Stimulated activated CD4-positive, alpha-beta T cell treated with anti-CD3 and anti-CD28 coated beads, Interleukin-12 subunit alpha, Interleukin-12 subunit beta, amount 100 ng/mL, for 48 hours (primary cell): ENCODE measurements around the gene SMIM43.

ENCODE experiments used
- DNase-seq, 3 donors: peaks; one replicate each; pipeline ENCODE4 v3.0.0-alpha.2; 2020; ENCODE audit warnings: low read depth in 2 of 3, low spot score in 1 of 3

SMIM43 gene

GRCh38 chr4:121764702-121765367 is at the start of gene SMIM43:
Gene SMIM43 (minus strand): TSS chr4:121765164. CDS start chr4:121765105, 59 bp downstream.
- DNase-seq: no peak

GRCh38 chr4:121814756-121815155 is 49.8 kb upstream of the SMIM43 start:
- no peak for DNase-seq

GRCh38 chr4:121811122-121811521 is 46.2 kb upstream of the SMIM43 start:
- no peak for DNase-seq

- no peak for DNase-seq
Measured at GRCh38 chr4:121806411-121806810, 41.4 kb upstream of the SMIM43 start.

GRCh38 chr4:121801715-121802075 is 36.7 kb upstream of the SMIM43 start:
- no peak for DNase-seq

- peak; percentile 90 to 97 (median 92) for DNase-seq
Measured at GRCh38 chr4:121800961-121801714, 36.2 kb upstream of the SMIM43 start, which contains the start of gene EXOSC9. Gene EXOSC9 (plus strand): TSS chr4:121801323. CDS start chr4:121801425, 102 bp downstream.

GRCh38 chr4:121800638-121800960 is 35.6 kb upstream of the SMIM43 start:
- no peak for DNase-seq

- DNase-seq: no peak
Measured at GRCh38 chr4:121799867-121800501, 35.0 kb upstream of the SMIM43 start.

- DNase-seq: no peak
Measured at GRCh38 chr4:121799208-121799823, 34.4 kb upstream of the SMIM43 start.

GRCh38 chr4:121796283-121796682 is 31.3 kb upstream of the SMIM43 start:
- DNase-seq: no peak

- no peak for DNase-seq
Measured at GRCh38 chr4:121794505-121795188, 29.7 kb upstream of the SMIM43 start.

GRCh38 chr4:121792966-121793365 is 28.0 kb upstream of the SMIM43 start:
- DNase-seq: no peak

GRCh38 chr4:121791481-121791880 is 26.5 kb upstream of the SMIM43 start:
- DNase-seq: no peak

- DNase-seq: no peak
Measured at GRCh38 chr4:121790976-121791375, 26.0 kb upstream of the SMIM43 start.

- DNase-seq: no peak
Measured at GRCh38 chr4:121789960-121790829, 25.2 kb upstream of the SMIM43 start.

- no peak for DNase-seq
Measured at GRCh38 chr4:121789455-121789854, 24.5 kb upstream of the SMIM43 start.

- DNase-seq: no peak
Measured at GRCh38 chr4:121788896-121789295, 23.9 kb upstream of the SMIM43 start.

GRCh38 chr4:121786221-121786620 is 21.3 kb upstream of the SMIM43 start:
- no peak for DNase-seq

- no peak for DNase-seq
Measured at GRCh38 chr4:121785479-121785878, 20.5 kb upstream of the SMIM43 start.

GRCh38 chr4:121784975-121785374 is 20.0 kb upstream of the SMIM43 start:
- DNase-seq: no peak
